CD4-positive, alpha-beta T cell treated with Interleukin-10 for 1 hour (primary cell): ENCODE measurements around the gene GTF2H4.

ENCODE experiments used
- DNase-seq: peaks from one replicate; pipeline ENCODE4 v3.0.0-alpha.2; 2020

Gene GTF2H4

DNA sequence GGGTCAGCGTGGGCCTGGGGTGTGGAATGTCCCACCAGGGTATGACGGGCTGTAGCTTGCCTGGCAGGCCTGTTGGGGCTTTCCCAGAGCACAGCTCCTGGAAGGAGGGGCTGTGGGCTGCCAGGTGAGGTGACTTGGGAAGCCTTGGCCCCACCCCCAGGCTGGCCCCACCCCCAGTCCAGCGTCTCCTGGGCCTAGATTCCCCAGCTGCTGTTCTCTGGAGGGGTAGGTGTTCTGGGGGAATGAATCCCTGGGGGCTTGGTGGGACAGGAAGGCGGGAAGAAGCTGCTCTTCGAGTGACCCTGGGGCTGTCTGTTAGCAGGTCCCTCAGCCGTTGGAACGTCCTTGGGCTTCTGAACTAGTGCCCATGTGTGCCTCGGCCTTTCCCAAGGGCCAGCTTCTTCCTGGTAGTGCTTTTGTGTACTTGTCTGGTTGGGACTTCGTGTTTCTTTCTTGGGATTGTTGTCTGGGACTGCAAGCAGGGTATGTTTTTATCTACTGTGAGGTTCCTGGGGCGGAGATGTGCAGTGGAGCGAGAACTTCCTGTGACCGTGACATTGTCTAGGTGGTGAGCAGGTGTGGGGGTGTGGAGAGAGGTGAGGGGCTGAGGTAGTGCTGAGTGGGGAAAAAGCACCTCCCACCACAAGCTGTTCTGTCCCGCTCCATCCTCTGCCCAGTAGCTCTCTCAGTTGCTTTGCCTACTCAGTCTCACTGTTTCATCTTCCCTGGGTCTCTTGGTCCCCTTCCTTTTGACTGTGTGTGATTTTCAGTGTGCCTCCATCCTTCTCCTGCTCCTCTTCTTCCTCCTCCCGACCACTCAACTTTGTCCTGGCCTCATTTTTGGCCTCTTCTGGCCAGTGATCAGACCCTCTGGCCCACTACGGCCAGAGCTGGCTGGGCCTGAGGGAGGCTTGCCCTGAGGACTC lies 25.0 kb upstream of the GTF2H4 start:
- DNase-seq, result no peak

GRCh38 chr6:30883685-30884520 lies 24.1 kb upstream of the GTF2H4 start, which contains the start of gene DDR1:
TSS of gene DDR1 (plus strand) at chr6:30884519. CDS start at chr6:30888730, 4,211 bp downstream.
- DNase-seq, result peak; percentile 56

DNA sequence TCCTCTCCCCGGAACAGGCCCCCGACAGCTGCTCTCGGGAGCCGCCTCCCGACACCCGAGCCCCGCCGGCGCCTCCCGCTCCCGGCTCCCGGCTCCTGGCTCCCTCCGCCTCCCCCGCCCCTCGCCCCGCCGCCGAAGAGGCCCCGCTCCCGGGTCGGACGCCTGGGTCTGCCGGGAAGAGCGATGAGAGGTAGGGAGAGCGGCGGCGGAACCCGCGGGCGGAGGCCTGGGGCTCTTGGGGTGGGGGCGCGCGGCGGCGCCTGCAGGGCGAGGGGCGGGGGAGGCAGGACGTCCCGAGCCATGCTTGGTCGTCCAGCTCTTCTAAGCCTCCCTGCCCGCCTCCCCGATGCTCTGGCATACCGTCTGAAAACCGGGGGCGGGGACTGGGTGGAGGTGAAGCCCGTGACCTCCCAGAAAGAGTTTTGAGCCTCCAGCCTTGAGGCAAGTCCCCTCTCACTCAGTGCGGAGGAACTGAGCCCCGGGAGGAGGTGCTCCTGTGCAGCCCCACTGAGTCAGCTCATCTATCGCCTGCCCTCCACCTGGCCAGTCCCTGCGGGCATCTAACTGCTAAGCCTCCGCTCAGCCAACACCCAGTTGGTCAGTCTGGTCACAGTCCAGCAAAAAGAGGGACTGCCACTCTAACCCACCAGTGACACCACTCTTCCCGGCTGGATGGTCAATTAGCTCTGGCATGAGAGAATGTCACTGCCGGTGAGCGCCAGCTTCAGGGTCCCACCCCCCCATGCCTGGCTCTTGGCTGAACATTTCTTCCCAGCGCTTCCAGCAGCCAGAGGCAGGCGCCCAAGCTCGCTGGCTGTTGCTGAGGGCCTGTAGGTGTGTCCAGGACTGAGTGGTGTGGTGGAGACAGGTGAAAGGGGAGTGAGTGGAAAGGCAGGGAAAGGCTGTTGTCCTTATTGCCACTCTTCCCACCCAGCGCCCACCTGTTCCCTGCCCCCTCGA lies 23.2 kb upstream of the GTF2H4 start:
- DNase-seq, result peak; percentile 35

GRCh38 chr6:30885481-30885998 lies 22.5 kb upstream of the GTF2H4 start:
- no peak for DNase-seq

DNA sequence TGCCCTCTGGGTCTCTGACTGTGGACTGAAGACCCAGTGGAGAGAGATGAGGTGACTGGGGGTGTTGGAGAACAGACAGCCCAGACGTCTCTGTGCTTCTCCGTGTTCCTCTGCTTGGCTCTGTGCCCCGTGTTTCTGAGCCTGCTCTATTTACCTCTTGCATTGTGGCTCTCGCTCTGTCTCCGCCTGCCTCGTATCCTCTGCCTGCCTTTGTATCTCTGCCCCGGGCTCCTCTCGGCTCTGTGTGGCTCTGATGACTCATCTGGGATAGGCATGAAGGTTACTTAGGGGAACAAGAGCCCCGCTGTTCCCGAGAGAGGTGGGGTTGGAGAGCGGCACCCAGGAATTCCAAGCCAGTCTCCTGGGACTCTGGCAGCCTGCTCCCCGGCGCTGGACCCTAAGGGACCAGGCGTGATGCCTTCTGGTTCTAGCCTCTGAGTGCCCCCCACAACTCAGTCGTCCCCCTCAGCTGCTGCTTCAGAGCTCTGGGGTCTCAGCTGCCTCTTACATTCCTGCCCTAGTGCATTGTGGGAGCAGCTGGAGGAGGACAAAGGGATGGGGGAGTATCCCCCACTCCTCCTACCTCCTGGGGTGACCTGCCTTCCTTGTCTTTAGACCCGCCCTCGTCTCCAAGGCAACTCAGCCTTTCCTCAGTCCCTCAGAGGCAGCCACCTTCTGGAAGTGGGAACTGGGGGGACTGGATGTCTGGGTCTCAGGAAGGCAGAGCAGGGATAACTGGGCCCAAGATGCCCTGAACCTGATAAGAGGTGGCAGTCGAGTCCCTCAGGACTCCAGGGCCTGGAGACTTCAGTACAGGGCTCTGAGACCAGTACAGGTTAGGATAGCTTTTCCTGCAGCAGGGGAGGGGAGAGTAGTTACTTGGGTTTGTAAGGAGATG lies 21.8 kb upstream of the GTF2H4 start:
- no peak for DNase-seq

DNA sequence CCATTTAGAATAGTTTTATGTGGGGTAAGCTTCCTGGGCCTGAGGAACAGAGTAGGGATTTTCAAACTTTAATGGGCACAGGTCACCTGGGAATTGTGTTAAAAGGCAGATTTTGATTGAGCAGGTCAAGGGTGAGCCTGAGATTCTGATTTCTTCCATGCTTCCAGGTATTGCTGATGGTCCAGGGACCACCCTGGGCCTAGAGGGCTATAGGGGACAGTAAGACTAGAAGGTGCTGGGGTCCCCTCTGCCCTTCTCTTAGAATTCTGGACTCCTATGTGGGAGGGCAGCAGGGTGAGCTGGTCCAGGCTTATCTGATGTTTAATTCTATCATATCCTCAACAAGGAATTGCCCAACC lies 21.1 kb upstream of the GTF2H4 start:
- DNase-seq, result no peak

GRCh38 chr6:30887901-30888815 lies 19.8 kb upstream of the GTF2H4 start:
- no peak for DNase-seq

DNA sequence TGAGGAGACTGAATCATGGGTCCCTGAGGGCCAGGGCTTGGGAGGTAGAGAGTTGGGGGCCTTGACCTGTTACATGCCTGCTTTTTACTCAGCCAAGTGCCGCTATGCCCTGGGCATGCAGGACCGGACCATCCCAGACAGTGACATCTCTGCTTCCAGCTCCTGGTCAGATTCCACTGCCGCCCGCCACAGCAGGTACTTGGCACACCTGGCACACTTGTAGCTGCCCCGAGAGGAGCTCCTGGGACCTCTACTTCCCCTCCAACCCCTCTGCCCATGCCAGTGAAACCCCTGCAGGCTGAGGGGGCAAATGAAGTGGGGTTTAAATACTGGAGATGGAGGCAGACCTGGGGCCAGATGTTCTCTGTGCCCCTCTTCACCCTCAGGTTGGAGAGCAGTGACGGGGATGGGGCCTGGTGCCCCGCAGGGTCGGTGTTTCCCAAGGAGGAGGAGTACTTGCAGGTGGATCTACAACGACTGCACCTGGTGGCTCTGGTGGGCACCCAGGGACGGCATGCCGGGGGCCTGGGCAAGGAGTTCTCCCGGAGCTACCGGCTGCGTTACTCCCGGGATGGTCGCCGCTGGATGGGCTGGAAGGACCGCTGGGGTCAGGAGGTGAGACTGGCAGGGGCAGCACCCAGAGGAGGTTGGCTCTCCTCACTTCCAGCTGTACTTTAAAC lies 19.1 kb upstream of the GTF2H4 start:
- no peak for DNase-seq

DNA sequence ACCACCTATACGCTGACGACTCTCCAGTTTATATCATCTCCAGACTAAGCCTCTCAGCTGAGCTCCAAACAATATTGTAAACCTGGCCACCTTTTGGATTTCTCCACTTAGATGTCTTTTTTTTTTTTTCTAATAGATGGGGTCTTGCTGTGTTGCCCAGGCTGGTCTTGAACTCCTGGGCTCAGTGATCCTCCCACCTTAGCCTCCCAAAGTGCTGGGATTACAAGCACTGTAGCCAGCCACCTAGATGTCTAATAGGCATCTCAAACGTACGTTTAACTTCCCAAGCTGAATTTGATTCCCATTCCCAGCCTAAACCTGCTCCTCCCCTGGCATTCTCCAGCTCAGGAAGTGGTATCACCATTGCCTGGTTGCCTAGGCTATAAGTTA lies 18.5 kb upstream of the GTF2H4 start:
- no peak for DNase-seq

GRCh38 chr6:30889921-30890645 lies 17.9 kb upstream of the GTF2H4 start:
- DNase-seq, result no peak

- DNase-seq, result no peak
These were observed 17.2 kb upstream of the GTF2H4 start for GRCh38 chr6:30890646-30891449.

GRCh38 chr6:30891450-30891723 lies 16.6 kb upstream of the GTF2H4 start:
- no peak for DNase-seq

DNA sequence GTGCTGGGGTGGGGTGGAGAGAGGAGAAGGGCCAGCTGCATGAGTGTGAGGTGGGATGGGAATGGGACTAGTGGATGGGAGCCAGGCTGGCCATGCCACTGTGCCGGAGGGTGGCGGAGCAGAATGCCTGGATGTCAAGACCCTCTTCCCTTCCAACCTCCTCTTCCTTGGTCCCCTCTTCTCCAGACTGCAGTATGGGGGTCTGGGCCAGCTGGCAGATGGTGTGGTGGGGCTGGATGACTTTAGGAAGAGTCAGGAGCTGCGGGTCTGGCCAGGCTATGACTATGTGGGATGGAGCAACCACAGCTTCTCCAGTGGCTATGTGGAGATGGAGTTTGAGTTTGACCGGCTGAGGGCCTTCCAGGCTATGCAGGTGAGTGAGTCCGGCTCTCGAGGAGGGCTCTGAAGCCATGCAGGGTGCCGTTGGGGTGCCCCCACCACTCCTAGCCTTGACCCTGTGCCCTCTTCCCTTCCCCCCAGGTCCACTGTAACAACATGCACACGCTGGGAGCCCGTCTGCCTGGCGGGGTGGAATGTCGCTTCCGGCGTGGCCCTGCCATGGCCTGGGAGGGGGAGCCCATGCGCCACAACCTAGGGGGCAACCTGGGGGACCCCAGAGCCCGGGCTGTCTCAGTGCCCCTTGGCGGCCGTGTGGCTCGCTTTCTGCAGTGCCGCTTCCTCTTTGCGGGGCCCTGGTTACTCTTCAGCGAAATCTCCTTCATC lies 16.0 kb upstream of the GTF2H4 start:
- no peak for DNase-seq

DNA sequence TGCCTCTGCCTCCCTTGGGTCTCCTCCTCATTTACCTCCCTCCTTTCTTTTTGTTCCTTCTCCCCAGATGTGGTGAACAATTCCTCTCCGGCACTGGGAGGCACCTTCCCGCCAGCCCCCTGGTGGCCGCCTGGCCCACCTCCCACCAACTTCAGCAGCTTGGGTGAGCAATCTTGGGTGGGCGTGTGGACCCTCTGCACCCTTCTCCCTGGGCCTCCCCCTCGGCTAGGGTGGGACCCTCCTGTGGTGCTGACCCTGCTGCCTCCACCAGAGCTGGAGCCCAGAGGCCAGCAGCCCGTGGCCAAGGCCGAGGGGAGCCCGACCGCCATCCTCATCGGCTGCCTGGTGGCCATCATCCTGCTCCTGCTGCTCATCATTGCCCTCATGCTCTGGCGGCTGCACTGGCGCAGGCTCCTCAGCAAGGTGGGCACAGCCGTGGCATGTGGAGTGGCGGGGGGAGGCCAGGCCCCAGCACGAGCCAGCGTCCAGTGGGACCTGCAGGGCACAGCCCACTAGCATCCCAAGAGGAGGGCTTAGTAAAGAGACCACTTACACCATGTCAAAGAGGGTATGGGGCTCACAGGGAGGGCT lies 14.9 kb upstream of the GTF2H4 start:
- DNase-seq, result no peak

GRCh38 chr6:30893666-30894065 lies 14.3 kb upstream of the GTF2H4 start:
- DNase-seq, result no peak

DNA sequence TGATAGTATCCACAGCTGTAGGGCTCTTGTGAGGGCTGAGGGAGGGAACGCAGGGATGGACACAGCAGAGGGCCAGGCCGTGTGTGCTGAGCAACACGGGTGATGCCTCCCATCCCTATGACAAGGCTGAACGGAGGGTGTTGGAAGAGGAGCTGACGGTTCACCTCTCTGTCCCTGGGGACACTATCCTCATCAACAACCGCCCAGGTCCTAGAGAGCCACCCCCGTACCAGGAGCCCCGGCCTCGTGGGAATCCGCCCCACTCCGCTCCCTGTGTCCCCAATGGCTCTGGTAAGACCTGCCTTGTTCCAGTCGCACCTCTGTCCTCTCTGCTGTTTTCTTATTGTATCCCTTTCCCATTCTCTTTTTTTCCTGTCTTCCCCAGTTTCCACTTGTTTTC lies 13.6 kb upstream of the GTF2H4 start:
- DNase-seq, result no peak

DNA sequence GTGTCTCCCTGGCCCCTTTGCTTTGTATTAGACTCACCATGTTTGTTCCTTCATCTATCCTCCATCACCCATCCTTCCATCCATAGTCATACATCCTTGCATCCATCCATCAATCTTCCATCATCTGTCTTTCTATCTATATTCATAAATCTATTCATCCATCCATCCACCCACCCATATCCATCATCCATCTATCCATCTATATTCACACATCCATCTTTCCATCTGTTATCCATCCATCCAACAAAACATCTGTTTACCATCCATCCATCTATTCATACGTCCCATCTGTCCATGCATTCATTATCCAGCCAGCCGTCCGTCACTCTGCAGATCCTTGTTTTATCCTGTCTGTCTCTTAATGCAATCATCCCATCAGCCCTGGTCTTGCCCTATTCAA lies 13.1 kb upstream of the GTF2H4 start:
- no peak for DNase-seq
